NCI-H1092 (cell line): Measurements from ENCODE around the gene CALM1.

Source experiments
- DNase-seq: peaks from one replicate; lab custom pipeline; 2025; lab: John Stamatoyannopoulos, UW

CALM1 gene

DNA sequence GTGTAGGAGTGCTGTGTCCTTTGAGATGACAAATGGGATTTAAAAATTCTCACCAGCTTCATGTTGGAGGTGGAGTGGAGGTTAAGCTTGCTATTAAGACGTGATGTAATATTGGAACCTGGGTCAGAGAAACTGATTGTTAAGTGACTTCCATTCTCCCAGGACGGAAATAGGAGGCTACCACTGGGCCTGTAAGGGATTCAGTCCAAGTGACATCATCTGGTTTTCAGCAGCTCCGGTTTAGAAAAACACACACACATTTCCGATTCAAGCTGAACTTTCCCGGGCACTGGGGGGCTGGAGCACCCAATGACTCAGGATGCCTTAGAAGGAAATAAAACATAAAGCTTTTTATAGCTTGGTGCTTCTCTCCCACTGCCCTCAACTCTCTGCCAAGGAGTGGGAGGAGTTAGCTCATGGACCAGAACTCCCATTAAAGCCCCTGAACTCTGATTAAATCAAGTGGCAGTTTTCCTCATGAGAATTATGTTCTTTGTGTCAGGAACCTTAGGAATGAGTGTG, 12.4 kb downstream of the CALM1 start:
- DNase-seq = no peak

DNA sequence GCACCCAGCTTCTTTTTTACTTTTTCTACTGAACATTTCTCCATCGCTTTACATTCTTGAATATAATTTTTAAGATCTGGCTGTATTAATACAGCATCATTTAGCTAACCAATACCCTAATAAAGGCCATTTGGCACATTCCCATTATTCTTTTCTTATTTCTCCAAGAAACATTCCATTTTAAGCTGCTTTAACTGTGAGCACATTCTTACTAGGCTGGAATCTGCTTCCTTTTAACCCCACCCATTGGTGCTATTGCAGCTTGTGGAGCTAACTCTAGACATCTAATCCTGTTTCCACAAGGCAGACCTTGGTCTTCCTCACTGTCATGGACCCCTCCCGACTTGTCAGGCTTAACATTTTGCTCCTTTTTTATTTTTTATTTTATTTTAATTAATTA, 15.2 kb downstream of the CALM1 start:
- DNase-seq = no peak

DNA sequence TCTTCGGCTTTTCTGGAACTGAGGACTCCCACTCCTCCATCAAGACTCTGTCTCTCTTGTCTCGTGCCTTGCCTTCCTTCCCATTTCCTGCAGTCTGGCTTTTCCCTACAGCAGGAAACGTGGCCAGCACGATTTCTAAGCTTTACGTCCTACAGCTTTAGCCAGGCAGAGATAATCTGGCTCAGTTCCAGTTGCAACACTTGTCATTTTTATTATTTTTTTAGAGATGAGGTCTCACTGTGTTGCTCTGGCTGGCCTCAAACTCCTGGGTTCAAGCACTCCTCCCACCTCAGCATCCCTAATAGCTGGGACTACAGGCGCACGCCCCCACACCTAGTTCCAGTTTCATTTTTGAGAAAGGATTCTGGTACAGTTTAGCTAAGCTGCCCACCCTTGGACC, 19.9 kb downstream of the CALM1 start:
- DNase-seq = no peak

DNA sequence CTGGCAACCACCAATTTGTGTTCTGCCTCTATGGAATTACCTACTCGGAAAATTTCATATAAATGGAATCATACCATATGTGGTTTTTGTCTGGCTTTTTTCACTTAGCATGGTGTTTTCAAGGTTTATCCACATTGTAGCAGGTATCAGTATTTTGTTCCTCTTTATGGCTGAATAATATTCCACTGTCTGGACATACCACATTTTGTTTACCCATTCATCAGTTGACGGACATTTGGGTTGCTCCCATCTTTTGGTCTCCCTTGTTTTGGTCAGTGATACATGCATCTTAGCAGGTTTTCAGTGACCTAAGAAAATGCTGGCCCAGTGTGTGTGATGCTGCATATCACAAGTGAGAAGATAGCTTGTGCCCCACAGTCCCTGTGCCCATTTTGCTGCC, 21.2 kb downstream of the CALM1 start:
- DNase-seq = no peak

DNA sequence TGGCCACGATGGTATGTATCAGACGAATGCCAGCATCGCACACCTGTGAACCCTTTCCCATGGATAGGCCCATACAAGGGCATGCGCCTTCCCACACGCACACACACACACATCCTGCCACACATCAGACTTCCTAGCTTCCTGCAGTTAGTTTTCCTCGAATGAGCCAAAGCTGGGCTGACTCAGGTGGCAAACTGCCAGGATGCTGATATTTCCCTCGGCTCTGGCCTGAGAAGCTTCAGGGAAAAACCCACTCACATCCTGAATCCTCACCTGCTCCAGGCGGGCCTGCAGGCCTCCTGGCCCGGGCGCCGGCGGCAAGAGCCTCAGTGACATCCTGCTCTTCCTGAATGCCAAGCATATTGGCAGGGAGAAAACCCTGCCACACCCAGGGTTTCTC, 22.4 kb downstream of the CALM1 start:
- no peak for DNase-seq

DNA sequence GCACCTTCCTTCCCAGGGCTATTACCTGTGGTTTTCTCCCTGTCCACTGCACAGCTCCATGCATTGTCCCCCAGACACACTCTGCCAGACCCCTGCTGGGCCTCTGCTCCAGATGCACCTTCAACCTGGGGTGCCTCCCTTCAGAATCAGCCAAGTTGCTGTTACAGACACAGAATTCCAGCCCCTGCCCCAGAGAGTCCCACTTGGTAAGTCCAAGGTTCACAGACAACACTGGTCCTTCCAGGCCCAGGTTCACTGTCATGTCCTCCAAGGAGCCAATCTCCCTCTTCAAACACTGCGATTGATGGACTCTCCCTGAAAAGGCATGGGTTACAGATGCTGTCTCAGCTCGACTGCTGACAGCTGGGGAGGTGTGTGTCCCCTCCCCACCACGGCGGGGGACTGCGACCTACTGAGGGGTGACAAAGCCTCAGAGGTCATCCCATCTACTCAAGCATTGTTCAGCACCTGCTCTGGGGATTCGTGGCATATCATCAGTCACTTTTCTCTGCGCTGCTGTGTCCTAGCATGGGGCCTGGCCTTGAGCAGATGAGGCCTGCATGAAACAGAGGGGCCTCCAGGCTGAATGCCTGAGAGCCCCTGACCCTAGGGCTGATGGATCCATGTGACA, 24.3 kb downstream of the CALM1 start:
- no peak for DNase-seq

DNA sequence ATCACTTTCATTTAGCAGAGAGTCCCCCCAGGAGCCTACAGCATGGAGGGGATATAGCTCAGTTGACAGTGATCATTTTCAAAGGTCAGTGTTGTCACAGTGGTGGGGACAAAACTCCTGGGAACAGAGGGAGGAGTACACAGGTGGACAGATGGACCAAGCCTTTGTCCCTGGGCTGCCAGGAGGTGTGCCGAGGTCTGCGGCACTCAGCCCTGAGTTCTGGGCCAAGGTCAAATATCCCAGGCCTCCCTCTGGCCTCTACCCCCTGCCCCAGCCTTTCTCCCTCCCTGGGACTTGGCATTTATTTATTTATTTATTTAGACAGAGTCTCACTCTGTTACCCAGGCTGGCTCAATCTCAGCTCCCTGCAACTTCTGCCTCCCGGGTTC, 24.8 kb downstream of the CALM1 start:
- DNase-seq = no peak

DNA sequence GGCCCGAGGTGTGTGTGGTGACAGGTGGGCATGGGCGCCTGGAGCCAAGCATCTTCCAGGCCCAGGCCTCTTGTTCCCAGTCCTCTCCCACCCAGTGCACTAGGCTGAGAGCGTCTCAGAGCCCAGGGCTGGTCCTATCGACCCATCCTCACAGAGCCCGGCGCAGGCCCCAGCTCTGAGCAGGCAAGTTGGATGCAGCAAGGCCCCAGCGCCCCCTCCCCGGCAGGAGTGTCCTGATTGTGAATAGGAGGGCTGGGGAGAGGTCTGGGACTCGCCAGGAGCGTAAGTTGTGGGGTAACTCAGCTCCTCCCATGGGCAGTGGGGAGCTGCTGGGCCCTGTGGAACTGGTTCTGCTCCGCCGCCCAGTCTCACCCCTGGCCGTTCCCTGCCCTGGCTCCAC, 26.3 kb downstream of the CALM1 start:
- DNase-seq = no peak

DNA sequence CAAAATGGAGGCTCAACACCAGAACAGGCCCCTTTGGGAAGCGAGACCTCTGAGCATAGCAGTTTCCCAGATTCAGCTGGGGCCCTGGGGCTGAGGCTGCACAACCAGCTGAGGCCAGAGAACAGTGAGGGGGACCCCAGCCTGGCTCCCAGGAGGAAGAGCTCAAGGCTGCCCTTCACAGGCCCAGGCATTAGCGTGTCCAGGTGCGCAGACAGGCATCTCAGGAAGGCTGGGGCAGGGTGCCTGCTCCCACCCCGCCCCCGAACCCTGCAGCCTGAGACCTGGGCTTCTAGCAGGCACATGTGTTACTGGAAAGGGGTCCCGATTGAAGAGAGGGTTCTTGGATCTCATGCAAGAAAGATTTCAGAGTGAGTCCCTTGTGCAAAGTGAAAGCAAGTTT, 27.2 kb downstream of the CALM1 start:
- no peak for DNase-seq

DNA sequence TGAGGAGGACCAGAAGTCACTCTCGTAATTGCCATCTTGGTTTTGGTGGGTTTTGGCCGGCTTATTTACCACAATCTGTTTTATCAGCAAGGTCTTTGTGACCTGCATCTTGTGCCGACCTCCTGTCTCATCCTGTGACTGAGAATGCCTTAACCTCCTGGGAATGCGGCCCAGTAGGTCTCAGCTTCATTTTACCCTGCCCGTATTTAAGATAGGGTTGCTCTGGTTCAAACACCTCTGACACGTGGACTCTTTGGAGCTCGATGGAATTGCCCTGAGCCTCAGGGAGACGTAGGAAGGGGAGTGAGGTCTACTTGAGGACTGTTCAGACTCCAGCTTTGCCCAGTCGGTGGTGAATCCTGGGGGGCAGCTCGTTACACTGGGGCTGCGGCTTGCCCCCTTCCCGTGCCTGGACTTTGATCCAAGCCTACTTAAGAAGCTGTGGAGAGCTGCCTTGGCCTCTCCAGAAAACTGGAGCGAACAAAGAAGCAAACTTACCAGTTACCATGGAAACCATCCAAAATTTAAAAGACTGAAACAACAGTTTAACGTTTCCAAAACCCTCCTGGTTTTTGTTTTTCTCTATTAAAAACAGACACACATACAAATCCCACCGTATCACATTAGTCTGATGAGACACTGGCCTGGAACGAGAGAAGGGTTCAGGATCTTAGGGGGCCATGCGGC, 28.0 kb downstream of the CALM1 start:
- no peak for DNase-seq

DNA sequence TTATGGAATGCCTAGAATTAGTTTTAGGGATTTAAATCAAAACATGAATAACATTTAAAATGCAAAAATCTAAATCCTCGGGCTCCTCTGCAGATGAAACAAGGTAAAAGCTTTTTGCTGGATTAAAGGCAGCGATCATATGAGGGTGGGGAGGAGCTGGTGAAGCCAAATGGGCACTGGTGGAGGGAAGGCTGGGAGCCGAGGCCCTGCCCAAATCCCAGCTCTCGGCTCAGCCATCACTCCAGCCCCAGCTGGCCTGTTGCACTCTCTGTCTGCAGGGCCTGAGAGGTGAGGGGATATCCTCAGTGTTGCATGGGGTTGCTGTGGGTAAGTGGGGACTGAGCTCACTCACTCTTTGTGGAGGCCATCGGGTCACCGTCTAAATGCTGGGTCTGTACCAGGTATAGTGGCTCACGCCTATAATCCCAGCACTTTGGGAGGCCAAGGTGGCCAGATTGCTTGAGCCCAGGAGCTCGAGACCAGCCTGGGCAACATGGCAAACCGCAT, 28.6 kb downstream of the CALM1 start:
- no peak for DNase-seq

DNA sequence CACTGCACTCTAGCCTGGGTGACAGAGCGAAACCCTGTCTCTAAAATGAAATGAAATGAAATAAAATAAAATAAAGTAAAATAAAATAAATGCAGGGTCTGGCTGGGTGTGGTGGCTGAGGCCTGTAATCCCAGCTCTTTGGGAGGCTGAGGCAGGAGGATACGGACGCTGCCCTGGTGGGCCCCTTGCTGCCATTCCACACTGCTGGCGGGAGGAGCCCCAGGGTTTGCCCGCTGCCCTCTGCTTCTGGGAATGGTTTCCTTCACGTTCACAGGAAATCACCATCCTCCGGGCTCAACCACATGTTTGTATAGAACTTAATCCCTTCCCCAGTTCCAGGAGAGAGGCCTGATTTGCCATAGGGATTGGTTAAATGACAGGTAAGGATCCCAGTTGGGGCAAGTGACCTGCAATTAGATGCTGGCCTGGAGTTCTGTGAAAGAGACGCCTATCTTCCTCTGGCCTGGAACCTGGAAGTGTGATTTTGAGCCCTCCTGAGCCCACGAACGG, 29.3 kb downstream of the CALM1 start:
- no peak for DNase-seq

DNA sequence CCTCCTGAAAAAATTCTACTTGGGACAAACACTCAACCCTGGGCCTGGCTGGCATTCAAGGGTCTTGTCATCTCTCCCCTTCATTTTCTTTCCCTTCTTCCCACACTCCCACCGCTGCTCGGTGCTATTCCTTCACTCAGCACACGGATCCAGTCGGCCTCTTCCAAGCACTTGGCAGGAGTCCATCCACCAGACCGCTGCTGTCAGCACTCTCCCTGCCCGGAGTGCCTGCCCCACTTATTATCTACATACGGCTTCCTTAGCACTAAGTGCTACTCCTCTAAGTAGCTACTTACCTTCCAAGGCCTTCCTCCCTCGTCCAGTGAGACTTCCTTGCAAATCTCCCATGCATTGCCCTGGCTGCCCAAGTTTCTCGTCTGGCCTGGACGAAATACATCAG, 29.8 kb downstream of the CALM1 start:
- no peak for DNase-seq

DNA sequence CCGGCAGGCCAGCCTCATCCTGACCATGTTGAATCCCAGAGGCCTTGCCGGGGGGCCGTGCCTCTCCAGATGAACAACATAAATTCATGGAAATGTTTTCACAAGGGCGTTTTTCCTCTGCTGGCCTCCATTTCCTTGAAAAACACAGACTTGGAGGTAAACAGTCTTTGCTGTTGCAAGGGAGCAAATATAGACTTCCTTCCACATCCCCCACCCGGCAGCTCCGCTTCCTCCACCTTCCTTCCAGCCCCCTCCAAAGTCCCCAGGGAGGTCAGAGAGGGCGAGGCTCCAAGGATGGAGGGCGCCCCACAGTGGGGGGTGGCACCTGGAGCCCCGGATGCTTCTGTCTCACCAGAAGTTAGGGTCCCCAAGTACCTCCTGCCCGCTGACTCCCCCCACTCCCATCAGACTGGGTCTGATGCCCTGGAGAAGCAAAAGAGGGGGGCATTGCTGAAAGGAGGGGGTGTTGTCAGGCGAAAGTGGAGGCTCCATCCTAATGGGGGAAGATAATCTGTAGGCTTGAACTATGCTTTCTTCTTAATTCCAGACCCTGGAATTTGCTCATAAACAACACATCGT, 31.1 kb downstream of the CALM1 start:
- DNase-seq = no peak

DNA sequence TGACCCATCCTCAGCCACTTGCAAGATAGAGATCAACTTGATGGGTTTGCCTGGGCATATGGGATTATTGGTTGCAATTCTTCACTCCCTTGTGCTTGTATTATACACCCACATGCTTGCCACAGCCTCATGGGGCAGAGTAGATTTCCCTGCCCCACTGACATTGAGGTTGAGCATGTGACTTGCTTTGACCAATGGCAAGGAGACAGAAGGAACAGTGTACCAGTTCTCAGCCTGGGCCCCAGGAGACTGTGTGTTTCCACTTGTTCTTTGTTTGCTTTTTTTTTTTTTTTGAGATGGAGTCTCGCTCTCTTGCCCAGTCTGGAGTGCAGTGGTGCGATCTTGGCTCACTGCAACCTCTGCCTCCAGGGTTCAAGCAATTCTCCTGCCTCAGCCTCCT, 31.8 kb downstream of the CALM1 start:
- DNase-seq = no peak

DNA sequence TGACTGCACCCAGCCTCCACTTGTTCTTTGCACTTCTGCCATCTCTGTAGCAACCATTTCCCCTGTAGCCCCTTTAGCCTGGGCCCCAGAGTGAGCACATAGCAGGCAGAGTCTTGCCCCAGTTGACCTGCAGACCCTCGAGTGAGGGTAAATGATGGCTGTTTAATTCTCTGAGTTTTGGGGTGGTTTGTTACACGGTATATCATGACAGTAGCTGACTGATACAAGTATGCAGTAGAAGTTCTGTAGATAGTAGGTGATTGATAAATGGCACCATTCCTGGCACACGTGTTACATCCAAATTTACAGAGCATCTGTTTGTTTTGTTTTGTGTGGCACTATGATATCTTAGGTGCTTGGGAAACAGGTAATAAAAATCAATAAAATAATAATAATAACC, 32.4 kb downstream of the CALM1 start:
- no peak for DNase-seq

DNA sequence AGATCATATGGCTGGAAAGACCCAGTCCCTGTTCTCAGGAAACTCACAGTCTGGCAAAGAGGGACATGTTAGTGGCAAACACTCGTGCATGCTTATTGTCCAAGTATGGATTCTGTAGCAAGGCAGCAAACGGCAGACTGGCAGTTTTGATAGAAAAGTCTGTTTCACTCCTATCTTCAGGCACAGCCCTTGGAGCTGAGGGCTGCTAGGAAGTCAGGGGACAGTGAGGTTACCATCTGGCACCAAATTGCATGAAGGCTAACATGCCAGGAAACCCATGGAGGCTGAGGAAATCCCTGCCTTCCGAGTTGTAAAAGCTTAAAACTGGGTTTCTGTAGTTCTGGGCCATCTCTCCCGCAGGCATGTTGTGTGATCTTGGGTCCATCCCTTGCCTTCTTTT, 32.9 kb downstream of the CALM1 start:
- DNase-seq = no peak

DNA sequence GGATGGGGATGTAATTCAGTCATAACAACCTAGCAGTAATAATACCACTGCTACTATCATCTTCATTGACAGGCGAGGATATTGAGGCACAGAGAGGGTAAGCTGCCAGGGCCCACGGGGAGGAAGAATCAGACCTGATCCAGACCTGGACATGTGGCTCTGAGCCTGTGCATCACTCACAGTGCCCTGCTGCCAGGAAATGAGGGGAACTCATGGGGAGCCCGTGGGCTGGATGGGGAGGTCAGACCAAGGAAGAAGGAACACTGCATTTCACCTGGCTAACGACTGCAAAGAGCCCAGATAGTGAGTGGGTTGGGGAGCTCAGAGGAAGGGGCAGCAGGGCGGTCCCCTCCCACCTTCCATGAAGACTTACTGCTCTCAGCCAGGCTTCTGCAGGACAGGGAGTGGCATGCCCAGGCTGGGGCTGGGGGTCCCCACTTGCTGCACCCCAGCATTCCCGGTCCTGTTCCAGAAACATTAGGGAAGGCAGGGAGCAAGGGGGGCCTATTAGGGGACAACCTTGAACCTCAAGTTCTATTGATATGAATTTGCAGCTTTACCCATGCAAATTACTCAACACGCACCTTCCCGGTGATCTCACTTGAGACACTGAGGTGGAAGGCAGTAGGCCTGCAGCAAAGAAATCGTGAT, 37.7 kb downstream of the CALM1 start:
- no peak for DNase-seq

DNA sequence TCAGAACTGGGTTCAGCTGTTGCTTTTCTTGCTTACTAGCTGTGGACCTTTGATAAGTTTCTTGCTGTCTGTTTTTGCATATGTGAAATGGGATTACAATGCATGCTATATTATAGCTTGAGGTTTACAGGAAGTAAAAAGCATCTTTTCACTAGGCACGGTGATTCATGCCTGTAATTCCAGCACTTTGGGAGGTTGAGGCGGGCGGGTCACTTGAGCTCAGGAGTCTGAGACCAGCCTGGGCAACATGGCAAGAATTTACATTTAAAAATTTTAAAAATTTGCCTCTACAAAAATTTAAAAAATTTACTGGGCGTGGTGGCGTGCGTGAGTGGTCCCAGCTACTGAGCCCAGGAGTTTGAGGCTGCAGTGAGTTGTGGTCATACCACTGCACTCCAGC, 42.0 kb downstream of the CALM1 start:
- no peak for DNase-seq

DNA sequence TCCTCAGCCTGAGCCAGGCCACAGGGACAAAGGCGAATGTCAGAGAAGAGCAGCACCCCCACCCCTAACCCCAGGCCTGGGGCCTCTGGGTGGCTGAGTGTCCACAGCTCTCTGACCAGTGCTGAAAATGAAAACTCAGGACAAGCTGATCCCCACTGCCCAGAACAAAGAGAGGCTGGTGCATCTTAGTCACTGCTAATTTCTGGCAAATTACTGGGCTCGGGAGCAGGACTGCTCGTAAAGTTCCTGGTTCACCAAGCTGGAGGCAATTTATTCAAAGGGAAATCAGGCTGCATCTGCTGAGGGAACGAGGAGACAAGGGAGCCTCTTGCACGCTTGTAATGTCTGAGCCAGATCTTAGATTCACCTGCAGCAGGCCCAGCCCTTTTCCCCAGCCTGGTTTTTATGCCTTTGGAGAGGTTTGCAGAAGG, 43.2 kb downstream of the CALM1 start:
- DNase-seq = no peak

DNA sequence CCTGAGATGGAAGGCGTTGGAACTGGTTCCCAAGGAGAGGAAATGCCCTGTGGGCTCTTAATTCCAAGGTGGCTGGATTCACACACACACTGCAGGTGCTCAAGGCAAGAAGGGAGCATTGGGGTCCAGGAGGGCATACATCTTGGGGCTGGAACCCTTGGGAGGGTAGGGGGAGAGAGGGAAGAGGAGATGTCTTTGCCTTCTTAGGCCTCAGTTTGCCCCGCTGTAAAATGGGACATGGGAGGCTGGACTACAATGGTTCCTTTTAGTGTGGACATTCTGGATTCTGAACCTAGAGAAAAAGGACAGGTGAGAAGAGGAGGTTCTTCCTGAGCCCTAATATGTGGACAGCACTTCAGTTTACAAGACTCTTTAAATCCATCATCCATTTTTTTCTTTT, 43.8 kb downstream of the CALM1 start:
- no peak for DNase-seq

DNA sequence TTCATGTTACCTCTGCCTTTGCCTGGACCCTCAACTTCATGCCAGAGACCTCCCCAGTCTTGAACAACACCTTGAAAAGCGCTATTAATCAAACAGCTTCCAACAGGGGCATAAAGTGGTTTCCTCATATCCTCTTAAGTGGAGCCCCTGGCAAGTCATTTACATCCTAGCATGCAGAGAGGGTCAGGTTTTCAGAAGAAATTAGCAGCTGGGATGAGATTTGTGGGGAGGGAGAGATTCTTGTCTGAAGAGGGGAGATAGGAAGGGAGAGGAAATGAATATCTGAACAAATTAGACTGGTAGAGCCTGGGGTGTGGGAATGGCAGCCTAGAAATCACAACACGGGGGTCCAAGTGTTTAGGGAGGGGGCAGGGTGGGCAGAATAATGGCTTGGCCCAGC, 45.6 kb downstream of the CALM1 start:
- DNase-seq = no peak
